Measurements from ENCODE around the gene CCR8.
"Not testable (repeated sequence)": the region's sequence is repeated elsewhere in the genome, so short reads cannot be mapped to it uniquely, and the experiment has no call there.

Gene CCR8

DNA sequence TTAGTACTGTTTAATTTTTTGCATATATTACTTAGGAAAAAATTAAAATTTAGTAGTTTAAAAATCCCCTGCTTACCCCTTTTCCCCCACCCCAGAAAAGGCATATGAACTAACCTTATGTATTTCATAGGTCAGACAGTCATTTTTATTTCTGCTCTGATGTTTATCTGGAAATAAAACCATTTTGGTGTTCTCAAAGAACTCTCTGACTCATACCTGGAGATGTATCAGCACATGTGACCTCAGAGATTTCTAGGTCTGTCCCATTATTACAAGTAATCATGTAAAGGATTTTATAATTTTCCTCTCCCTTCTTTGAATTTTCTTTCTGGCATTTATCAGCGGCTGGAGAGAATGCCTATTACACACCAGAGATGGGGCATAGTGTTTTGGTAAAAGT lies 14.1 kb upstream of the CCR8 start:
- no peak for DNase-seq

DNA sequence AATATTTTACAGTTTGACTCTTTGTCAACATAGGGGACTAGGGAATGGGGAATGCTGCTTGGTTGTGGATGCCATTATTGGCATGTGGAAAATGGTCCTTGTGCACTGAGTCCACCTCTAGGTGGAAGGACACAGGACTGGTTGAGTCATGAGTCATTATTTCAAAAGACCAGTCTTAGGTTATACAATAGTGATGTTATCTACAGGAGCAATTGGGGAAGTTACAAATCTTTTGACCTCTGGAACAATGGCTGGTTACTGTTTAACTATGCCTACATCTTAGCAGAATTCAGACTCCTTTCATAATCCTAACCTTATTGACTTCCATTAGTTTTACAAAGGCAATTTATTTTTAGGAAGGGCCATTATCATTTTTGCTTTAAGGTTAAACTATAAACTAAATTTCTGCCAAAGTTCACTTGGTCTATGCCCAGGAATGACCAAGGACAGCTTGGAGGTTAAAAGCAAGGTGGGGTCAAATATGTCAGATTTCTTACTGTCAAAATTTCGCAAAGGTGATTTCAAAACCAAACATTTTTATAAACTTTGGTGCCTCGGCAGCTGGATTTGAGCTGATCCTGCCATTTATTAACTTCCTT lies 11.8 kb upstream of the CCR8 start:
- DNase-seq, result no peak

DNA sequence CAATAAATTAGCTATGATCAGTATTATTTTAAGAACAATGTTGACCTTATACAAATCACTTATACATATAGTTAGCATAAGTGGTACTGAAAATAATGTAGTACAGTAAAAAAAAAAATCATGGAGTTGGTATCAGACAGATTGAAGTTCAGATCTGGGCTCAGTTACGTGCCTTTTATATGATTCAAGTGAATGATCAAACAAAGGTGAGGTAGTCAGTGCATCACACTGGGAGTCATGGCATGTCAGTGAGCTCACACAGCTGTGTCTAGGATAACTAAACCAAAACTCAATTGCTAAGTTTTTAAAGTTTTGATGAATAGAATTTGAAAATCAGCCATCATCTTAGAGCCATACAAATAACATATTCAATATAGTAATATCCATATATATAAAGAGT lies 11.2 kb upstream of the CCR8 start:
- DNase-seq, result no peak

DNA sequence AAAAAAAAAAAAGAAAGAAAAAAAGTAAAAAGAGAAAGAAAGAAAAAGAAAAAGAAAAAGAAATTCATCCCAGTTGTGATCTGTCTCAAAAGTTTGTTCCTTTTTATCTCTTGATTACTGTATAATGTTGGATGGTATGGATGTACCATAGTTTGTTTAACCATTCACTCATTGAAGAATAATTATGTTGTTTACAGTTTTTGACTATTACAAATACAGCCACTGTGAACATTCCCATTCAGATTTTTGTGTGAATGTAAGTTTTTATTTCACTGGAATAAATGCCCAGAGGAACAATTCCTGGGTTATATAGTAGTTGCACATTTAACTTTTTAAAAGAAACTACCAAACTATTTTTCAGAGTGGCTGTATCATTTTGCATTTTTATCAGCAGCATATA lies 10.3 kb upstream of the CCR8 start:
- no peak for DNase-seq

DNA sequence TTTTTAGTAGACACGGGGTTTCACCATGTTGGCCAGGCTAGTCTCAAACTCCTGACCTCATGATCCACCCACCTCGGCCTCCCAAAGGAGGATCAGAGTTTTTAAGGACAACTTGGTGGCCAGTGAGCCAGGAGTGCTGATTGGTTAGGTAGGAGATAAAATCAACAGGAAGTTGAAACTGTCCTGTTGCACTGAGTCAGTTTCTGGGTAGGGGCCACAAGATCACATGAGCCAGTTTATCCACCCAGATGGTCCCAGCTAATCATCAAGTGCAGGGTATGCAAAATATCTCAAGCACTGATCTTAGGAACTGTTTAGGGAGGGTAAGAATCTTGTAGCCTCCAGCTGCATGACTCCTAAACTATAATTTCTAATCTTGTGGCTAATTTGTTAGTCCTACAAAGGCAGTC lies 7.9 kb upstream of the CCR8 start:
- DNase-seq, result not testable (repeated sequence)

DNA sequence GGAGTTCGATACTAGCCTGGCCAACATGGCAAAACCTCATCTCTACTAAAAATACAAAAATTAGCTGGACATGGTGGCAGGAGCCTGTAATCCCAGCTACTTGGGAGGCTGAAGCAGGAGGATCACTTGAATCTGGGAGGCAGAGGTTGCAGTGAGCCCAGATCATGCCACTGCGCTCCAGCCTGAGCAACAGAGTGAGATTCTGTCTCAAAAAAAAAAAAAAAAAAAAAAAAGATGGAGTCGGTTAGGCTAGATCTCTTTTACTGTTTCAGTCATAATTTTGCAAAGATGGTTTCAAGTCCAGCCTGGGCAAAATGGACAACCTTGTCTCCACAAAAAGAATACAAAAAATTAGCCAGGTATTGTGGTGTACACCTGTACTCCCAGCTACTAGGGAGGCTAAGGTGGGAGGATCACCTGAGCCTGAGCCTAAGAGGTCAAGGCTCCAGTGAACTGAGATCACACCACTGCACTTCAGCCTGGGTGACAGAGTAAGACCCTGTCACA lies 7.2 kb upstream of the CCR8 start:
- not testable (repeated sequence) for DNase-seq

DNA sequence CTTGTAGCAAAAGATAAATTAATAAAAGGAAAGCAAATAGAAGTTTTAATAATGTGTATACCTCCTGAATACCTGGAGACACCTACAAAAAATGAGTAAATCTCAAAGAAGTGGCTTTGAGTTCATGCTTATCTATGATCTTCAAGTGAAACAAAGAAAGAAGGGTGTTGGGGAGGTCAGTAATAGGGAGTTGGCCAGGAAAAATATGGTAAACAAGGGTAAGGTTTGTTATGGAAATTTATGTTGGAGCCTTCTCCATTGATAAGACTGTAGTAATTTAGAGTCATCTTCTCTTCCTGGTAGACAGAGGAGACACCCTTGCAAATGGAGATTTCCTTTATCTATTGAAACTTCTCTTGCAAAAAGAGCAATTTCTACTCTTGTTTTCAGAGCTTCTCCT lies 6.6 kb upstream of the CCR8 start:
- DNase-seq, result no peak

DNA sequence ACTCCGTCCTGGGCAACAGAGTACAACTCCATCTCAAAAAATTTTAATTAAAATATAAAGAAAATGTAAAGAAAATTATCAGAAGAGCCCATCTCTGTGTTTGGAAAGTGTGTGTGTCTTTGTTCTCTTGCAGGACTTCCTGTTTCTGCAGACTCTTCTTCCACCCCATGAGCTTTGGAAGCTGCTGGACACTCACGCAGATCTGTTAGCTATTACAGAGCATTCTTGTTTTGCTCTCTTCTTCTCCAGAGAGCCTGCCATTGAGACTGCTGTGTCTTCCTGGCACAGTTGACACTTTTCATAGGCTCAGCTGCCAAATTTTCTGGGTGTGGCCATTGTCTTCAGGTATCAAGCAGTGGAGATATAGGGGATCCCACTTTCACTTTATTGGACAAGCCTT lies 6.0 kb upstream of the CCR8 start:
- no peak for DNase-seq

DNA sequence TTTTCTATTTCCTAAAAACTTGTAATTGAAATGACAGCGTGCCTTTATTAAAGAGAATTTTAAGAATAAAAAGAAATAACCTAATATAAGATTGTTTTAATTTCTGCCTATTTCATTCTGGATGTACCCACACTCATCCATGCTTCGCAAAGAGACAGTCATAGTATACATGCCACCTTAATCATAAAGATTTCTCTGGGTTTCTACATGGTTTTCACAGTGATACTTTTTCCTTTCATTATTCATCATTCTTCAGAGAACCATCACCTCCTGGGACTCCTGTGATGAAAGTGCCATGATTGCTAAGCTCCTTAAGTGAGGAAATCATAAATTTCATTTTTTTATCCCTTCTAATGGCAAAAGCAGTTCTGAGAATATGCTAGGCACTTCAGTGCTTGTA lies 4.3 kb upstream of the CCR8 start:
- DNase-seq, result no peak

DNA sequence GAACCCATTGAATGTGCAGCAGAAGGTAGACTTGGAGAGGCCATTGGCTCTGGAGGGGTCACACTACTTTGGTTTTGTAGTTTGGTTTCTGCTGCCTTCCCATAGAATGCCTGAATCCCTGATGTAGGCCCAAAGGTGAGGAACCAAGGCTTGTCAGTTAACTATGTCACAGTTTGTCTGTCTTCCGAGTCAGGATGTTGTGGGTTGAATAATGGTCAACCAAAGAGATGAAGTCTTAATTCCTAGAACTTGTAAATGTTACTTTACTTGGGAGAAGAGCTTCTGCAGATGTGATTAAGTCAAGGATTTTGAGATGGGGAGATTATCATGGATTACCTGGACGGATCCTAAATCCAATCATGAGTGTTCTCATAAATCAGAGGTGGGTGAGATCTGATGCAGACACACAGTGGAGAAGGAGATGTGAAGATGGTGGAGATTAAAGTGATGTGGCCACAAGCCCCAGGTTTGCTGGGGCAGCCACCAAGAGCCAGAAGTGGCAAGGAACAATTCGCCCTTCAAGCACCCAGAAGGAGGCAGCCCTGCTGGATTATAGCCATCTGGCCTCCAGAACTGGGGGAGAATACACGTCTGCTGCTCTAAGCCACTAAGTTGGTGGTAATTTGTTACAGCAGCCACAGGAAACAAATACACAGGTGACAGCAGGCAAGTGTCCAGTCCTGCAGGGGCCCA lies 2.3 kb upstream of the CCR8 start:
- no peak for DNase-seq

DNA sequence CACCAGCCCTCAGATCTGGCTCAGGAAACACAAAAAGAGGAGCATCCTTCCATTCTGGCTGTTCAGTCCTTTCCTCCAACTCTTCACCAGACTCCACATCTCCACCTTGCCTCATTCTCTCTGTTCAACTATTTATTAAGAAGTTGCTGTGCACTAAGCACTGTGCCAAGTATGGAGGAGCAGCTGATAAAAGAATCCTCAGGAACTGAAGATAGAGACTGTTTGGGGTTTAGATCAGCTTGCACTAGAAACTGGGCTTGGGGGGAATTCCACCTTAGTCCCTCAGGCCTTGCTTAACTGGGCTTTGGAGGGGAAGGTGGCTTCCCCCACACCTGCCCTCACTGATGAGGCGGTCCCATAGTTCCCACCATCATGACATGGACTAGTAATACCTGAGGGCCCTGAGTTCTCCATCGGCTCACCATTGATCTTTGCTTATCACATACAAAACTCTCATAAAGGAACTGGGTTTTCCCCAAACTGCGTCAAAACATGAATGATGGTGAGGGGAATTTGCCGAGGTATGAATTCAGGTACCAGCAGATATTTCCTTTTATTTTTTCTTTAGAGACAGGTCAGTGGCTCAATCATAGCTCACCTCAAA lies 1.7 kb upstream of the CCR8 start:
- DNase-seq, result no peak

DNA sequence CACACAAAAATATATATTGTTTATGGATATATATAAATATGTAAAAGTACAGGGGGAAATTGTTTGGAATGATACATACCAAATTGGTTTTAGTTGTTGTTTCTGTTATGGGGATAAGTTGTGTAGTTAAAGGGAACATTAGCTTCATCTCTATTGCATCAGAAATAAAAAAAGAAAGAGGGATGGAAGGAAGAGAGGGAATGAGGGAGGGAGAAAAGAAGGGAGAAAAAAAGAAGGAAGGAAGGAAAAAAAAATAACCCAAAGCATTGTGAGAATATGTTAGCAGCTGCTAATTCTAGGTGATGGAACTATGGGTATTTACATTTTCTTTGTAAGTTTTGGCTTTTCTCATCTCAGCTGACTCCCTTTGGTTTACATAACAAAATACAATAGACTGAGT lies 1.3 kb downstream of the CCR8 start:
- no peak for DNase-seq

DNA sequence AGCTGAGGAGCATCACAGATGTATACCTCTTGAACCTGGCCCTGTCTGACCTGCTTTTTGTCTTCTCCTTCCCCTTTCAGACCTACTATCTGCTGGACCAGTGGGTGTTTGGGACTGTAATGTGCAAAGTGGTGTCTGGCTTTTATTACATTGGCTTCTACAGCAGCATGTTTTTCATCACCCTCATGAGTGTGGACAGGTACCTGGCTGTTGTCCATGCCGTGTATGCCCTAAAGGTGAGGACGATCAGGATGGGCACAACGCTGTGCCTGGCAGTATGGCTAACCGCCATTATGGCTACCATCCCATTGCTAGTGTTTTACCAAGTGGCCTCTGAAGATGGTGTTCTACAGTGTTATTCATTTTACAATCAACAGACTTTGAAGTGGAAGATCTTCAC lies 3.0 kb downstream of the CCR8 start:
- DNase-seq, result no peak

DNA sequence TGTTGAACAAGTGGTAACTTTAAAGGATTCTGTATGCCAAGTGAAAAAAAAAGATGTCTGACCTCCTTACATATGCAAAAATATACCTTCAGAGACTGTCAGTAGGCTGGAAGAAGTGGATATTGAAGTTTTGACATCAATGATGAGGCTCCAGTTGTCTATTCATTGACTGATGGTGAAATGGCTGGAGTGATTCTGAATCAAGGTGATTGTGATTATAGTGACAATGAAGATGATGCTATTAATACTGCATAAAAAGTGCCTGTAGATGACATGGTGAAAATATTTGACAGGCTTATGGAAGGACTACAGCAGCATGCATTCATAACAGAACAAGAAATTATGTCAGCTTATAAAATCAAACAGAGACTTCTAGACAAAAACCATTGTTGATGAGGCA lies 4.1 kb downstream of the CCR8 start:
- DNase-seq, result no peak

DNA sequence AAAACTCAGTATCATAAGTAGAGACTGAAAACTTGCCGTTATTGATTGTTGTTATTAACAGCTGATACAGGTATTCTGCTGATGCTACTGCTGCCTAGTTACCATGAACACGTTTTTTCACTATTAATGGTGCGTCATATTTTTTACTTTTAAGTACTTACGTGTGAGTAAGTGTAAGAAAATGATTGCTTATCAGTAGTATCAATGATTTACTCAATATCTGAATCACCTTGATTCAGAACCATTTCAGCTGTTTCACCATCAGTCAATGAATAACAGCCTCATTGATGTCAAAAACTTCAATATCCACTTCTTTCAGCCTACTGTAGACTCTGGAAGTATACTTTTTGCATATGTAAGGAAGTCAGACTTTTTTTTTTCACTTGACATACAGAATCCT lies 4.7 kb downstream of the CCR8 start:
- no peak for DNase-seq

DNA sequence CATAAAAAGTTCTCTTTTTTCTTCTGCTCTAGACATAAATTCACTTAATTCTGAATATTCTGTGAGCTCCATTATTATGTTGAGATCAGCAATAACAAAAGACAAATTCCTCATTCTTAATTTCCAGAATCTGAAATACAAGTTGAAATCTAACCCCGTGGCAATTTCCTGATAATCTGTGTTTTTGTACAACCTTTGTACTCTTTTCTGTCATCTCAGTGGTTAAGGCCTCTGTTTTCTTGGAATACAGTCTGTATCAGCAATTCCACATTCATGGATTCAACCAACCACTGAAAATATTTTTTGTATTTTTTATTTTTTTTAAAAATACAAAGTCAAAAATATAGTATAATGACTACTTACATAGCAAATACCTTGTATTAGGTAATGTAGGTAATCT lies 8.7 kb downstream of the CCR8 start:
- DNase-seq, result no peak

DNA sequence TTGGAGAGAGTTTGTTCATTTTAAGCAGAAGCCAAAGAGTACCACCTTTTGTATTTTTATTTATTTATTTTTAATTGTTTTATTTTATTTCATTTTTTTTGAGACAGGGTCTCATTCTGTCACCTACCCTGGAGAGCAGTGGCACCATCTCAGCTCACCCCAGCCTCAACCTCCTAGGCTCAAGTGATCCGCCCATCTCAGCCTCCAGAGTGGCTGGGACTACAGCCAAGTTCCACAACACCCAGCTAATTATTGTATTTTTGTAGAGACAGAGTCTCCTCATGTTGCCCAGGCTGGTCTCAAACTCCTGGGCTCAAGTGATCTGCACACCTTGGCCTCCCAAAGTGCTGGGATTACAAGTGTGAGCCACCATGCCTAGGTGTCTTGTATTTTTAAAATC lies 9.6 kb downstream of the CCR8 start:
- no peak for DNase-seq

DNA sequence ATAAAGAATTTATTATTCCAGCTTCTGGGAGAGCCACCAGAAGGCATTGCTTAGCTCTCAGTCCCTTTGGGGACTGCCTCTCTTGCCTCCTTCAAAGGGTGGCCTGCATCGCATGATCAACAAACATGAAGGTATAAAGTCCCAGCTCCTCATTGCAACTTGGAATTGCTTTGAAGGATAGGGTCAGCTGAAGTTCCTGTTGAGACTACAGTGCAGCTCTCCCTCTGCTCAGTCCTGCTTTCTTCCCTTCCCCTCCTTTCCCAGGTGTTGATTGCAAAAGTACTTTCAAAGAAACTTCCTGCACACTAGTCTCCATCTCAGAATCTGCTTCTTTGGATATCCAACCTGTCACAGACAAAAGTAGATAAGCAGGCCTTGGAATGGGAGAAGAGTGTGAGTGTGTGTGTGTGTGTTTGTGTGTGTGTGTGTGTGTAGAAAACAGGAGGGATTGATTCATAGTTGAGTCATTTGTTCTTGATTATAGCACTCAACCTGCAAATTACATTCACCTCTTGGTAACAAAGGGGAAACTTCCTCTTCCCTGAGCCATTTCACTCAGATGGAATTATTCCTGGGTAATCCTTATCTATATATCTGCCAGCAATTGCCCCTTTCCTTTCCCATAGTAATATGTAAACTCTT lies 13.7 kb downstream of the CCR8 start:
- DNase-seq, result no peak

DNA sequence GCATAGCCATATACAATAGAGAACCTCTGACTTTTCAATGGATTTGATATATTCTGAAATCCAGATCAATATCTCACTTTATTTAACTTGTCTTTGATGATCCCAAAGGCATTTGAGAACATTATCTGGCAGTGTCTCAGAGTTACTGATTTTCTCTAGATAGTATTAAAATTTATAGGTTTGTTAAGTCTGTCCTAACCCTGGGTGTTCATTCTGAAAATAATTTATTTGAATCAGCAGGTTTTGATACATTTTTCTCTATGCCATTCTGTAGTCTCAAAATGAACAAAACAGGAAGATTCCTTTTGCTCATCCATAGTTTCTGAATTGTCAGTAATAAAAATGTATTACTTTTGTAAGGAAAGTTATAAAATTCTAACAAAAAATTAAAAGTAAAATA lies 14.3 kb downstream of the CCR8 start:
- DNase-seq, result no peak

DNA sequence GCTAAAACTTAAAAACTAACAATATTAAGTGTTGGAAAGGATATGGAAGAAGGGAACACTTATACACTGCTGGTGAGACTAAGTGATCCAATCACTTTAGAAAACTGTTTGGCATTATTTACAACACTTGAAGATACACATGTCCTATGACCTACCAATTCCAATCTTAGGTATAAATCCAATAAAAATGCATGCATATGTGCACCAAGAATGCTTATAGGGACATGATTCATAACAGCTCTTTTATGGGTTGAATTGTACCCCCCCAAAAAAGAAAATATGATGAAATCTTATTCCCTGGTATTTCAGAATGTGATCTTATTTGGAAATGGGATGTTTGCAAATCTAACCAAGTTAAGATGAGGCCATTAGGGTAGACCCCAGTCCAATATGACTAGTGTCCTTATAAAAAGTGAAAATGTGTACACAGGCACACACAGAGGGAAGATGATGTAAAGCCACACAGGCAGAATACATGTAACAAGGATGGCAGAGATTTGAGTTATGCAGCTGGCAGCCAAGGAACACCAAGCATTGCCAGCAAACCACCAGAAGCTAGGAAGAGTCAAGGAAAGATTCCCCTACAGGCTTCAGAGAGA lies 15.3 kb downstream of the CCR8 start:
- DNase-seq, result no peak

DNA sequence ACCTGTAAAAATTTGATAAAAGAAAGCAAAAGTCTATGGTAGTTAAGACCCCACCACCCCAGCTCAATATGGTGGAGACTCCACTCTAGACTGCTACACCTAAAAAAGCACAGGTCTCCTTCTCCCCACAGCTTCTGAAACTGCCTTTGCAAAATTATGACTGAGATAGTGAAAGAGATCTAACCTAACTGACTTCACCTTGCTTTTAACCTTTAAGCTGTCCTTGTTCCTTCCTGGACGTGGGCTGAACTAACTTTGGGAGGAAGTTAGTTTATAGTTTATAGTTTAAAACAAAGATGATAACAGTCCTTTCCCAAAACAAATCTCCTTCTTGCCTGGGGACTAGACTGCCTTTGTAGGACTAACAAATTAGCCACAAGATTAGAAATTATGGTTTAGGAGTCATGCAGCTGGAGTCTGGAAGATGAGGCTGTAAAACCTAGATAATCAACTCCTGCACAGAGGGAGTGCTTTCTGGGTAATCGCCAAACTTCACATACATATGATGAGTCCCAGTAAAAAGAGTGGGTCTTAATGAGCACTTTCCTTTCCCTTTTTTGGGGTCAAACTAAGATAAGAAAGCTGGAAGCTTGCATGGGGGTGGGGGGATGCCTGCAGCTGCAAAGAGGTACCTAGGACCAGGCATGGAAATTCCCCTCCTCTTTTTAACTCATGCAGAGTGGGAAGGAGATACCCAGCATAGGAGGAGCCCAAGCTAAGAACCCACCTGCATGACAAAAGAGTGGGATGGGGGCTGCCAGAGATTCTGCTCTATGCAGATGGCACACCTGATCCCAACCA lies 17.5 kb downstream of the CCR8 start:
- no peak for DNase-seq

DNA sequence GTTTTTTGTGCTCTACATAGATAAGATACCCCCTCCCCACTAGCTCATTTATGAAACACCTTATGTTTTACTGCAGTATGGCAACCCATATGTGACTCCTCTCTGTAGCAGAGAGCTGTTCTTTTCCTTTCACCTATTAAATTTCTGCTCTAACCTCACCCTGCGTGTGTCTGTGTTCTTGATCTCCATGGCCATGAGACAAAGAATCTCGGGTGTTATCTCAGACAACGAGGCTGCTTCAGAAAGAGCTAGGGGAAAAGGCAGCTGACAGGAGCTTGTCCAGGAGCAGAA lies 18.0 kb downstream of the CCR8 start:
- DNase-seq, result no peak

DNA sequence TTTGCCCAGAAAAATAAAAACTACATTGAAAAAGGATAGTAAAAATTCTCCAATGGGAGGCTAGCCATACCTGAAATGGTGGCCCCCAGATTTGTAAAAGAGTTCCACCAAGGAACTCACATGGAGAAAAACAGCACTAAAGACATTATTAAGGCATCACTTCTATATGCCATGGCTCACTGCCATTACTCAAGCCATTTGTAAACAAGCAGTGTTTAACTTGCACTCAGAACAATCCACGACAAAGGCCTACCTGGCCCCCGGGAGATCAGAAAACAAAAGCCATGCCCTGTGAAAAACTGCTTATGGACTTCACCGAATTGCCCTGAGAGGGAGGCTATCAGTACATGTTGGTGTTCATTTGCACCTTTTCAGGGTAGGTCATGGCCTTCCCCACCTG lies 19.6 kb downstream of the CCR8 start:
- no peak for DNase-seq
